HTR-8/SVneo (cell line): Measurements from ENCODE around the gene HOXC6.

ENCODE experiments used
- DNase-seq: peaks from one replicate; pipeline ENCODE4 v3.0.0; 2011; ENCODE audit warnings: low spot score, mixed read lengths; ENCODE audit not compliant: insufficient read length
- FAIRE-seq: peaks from 2 replicates; lab custom pipeline; 2011; peaks lifted over from hg19 to GRCh38; lab: Jason Lieb, UNC

Gene HOXC6

DNA sequence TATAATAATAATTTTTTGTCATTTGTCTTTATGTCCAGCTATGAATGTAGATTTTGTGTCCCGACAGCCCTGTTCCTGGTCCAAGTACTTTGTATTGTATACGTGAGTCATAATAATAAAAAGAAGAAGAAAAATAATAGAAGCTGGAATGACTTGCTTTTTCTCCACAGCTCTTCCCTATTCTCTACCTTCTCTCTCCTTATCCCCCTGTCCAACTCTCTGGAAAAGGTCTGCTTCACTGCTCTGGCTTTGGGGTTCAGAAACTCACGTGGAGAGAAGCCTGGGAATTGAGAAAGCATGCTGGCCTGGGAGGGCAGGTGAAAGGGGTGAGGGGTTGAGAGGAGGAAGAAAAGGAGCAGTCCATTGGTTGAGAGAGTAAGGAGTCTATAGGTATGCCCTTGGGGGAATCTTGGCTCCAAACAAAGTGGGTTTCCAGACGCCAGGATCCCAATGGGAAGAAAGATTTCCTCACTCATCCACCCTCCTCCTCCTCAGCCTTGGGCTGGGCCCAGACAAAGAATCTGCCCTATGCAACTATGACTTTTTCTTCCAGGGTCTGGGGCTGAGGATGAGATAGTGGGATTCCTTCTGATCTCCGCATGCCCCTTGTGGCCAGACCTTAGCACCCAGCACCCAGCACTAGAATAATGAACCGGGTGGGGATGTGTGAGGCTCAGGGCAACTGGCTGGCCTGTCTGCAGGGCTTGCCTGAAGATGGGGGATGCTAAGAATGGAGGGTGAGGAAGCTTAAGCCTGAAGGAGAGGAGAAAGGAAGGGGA is 15.4 kb upstream of the HOXC6 start:
- FAIRE-seq (no peak), DNase-seq (no peak)

DNA sequence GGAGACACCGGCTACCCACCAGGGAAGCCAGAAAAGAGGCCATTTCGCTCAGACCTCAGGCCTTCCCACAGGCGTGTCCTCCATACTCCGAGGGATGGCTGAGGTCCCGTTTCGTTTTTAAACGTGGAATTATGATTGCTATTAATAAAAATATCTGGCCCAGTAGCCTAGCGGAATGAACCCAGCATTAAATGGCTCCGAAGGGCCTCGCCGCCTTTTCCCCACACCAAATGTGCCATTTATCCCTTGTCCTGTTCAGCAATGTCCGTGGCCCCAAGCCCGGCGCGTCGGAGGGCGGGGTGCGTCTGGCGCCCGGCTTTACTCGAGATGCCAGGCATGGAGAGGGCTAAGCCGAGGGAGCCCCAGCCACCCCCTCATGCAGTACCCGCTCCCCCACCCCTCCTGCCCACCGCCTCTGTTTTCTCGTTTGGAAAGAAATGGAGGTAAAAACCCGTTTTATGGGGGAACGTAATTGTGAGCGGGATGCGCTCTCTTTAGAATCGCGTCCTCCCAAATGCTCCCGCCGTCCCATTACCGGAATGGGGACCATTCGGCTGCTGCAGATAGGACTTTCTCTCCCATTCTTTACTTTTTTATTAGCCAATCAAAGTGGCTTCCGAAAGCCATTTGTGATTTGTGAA is 13.7 kb upstream of the HOXC6 start:
- DNase-seq (no peak), FAIRE-seq (no peak)

DNA sequence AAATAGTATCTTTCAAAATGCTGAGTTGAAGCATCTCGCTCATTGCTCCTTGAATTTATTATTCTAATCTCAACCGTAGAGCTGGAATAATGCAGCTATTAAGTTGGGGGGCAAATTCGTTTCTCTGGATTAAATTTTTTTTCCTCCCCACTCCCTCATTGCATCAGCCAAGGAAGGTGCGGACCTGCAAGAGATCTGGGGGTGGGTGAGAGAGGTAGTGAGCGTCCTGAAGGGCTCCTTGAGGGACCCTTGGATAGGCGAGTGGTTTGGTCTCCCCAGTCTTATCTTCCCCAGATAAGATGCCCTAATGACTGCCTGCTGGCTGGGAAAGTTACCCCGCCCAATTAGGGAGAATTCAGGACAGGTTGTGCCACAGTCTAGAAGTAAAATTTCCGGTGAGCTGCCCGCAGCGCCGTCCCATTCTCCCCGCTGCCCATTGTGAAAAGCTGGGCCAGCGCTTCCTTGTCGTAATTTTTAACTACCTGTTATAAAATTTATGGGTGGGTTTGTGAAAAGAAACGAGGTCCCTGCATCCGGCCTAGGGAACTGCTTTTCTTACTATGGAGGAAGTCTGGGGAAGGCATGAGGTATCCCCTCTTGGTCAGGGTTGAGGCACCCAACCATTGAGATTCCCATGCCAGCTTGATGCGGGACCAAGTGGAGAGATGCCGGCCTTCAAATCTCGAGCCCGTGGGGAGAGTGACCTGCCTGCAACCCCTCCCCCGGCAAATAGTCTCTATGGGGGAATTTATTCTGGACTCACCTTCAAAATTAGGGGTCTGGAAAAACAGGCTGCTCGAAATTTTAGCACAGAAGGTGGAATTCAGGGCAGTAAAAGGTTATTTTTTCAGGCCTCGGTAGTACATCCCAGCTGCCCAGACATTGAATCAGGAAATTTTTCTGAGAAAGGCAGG is 13.0 kb upstream of the HOXC6 start:
- FAIRE-seq: no peak
- DNase-seq: no peak

DNA sequence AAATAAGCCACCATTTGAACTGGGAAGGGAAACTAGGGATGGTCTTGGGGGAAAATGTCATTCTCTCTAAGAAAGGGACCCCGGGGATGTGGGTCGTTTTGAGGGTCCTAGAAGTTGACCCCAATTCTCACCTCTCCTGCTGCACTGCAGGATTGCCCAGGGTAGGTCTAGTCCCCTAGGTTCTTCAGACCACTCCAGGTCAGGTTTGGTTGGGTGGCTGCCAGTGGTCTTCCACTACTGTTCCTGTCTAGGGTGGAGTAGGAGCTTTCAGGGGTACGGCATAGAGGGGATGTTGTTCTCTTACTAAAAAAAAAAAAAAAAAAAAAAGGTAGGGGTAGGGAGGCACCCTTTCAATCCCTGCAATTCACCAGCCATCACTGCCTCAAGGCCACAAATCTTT is 12.2 kb upstream of the HOXC6 start:
- FAIRE-seq (no peak), DNase-seq (no peak)

DNA sequence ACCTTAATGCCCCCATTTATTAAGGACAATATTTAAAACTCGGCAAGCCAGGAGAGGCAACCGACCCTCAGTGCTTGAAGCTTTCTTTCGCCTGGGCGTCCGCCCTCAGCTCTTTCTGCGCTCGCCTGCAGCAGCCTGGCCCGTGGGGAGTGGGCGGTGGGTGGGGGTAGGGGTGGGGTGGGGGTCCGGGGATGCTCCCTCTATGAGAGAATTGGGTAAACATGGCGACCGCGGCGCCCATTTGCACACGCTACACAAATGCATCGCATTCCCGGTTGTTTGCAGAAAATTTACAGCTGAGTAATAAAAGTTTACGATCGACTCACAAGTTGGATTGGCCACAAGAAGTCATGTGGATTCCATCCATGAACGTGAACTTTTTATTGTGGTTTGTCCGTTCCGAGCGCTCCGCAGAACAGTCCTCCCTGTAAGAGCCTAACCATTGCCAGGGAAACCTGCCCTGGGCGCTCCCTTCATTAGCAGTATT is 11.7 kb upstream of the HOXC6 start:
- no peak for FAIRE-seq
- DNase-seq: no peak

DNA sequence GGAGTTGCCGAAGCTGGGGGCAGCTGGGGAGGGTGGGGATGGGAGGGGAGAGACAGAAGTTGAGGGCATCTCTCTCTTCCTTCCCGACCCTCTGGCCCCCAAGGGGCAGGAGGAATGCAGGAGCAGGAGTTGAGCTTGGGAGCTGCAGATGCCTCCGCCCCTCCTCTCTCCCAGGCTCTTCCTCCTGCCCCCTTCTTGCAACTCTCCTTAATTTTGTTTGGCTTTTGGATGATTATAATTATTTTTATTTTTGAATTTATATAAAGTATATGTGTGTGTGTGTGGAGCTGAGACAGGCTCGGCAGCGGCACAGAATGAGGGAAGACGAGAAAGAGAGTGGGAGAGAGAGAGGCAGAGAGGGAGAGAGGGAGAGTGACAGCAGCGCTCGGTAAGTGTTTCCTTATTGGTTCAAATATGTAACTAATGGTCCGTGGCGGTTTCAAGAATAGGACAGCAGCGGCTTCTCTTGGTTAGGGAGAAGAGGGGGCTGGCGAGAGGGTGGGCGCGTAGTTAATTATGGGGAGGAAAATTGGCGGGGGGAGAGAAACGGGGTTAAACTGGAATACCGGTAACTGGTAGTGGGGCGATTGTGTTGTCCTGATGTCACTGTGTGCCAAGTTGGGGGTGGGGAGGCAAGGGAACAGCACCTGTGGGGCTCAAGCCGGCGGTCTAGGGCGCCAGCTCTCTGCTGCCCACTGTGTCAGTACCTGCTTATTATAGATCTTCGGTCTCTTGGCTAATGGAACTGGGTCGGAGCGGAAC is 11.0 kb upstream of the HOXC6 start:
- DNase-seq (no peak), FAIRE-seq (no peak)

DNA sequence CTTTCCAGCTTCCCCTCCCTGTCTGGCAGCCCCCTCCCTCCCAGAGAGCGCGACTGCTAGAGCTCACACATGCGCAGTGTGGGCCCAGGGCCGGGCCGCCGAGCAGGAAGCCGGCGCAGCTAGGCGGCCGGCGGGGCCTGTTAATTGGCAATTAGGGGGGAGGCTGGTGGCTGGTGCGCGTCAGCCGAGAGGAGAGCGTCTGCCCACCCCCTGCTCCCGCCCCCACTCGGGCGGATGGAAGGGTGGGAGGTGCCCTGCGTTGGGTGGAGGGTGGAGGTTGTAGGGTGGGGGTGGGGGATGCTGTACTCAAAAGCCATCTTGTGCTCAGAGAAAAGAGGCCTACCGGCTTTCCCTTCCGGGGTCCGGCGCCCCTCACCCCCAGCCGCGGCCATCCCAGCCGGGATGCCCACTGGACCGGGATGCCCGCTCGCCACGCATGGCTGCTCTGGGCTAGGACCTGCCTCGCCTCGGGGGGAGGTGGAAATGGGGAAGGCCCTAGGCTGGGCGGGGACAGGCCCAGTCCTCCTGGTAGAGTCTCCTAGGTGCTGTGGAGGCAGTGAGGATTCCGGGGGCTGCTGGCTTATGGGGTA is 10.3 kb upstream of the HOXC6 start:
- FAIRE-seq: peak; percentile 4

DNA sequence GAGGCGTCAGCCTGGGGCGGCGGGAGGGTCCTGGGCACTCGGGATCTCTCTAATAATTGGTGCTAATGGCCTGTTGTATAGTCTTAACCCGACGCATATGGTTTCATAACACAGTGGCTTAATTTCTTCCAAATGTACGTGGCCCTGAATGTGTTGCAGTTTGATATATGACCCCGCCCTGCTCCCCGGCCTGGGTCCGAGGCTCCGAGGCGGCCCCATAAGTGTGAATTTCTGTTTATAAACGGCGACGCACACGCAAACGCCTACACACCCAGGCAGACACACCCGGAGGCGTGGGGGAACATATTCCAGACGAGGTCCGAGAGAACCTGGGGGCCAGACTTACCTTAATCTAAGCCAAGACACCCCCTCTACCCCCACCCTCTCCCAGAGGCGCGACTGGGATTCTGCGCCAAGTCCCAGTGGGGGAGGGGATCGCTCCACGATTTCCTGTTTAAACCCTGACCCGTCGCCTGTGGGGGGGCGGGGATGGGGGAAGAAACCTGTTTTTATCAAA is 9.7 kb upstream of the HOXC6 start:
- FAIRE-seq: no peak
- DNase-seq: no peak

More for the DNA sequence above, 10.3 kb upstream of the HOXC6 start:
- DNase-seq: peak; percentile 78

DNA sequence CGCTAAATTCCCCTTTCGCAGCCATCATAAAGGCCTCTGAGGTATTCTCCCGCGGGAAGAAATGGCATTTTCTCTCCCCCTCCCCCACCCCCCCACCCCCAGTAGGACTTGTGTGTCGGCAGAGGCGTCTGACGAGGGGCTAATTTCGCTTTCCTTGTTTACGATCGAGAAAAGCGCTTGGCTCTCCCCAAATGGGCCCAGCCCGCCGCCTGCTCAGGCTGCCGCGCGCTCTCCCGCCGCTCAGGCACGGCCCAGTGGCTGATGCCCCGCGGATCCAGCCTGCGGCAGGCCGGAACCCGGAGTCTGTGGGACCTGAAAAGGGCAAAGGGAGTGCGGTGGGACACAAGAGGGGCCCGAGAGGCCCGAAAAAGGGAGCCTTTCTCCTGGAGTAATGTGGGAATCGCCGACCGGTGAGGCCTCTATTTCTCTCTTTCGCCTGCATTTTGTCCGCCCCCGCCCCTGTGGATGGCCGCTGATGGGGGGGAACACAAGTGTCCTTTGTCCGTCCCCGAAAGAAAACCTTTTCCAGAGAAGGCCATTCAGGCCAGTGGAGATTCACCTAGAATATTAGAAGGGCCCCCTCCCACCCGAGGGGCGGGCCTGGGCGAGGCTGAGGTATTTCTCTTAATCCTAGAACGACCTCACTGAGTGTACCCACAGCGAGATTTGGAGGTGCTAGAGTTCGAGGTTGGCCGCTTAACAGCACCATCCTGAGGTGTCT is 9.0 kb upstream of the HOXC6 start:
- DNase-seq: no peak
- no peak for FAIRE-seq

DNA sequence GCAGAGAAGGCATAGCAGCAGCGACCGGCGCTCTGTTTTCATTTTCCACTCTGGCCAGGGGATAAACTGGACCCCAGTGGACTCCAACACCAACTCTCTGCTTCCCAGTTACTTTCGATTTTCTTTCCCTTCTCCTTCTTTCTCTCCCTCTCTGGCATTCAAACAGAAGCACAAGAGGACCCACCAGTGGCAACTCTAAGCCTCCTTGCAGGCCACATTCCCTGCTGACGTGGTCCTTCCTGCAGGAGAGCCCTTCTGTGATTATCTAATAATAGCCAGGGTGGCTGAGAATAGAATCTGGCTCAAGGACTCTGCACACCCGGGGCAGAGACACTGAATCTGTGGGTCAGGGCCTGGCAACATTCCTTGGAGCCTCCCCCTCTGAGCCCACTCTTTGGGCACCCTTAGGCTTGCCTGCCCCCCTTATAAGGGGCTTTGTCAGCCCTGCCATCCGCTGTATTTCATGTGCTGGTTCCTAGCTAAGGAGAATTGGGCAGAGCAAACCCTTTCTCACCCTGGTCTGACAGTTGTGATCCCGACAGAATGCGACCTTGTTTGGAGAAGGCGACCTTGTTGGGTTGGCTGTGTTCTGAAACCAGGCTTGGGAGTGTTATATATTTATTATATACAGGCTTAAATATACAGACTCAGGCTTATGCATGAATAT is 8.2 kb upstream of the HOXC6 start:
- FAIRE-seq: no peak
- DNase-seq: no peak

DNA sequence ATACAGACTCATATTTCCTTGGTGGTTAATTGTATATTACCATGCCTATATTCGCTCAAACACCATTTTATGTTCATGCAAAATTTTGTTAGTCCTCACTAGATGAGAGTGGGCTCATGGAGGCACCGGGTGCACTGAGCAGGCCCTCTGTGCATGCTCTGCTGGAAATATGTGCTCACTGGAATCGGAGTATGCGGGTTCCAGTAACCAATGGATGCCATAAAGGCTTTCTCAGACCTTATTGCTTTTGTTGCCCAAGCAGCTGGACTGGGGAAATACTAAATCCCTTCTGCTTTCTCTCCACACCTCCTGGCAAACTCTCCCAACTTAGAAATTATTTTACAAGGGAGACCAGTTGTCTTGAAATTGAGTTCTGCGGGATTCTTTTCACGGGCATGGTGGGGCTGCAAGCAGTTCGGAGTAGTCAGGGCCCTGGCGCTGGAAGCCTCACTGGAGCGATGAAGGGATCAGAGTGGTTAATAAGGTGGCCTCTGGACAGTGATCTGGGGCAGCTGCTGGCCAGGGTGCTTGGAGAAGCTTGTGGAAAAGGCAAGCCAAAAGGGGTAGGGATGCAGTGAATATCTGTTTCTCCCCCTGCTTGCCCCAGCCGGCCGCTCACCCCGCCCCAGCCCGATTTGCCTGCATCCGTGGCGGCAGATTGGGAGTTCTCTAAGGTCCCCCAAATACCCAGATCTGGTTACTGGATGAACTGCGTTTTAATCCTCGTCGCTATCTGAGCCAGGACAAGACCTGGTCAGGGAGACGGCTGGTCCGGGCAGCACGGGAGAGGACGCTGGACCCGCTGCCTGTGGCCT is 7.4 kb upstream of the HOXC6 start:
- FAIRE-seq: no peak

DNA sequence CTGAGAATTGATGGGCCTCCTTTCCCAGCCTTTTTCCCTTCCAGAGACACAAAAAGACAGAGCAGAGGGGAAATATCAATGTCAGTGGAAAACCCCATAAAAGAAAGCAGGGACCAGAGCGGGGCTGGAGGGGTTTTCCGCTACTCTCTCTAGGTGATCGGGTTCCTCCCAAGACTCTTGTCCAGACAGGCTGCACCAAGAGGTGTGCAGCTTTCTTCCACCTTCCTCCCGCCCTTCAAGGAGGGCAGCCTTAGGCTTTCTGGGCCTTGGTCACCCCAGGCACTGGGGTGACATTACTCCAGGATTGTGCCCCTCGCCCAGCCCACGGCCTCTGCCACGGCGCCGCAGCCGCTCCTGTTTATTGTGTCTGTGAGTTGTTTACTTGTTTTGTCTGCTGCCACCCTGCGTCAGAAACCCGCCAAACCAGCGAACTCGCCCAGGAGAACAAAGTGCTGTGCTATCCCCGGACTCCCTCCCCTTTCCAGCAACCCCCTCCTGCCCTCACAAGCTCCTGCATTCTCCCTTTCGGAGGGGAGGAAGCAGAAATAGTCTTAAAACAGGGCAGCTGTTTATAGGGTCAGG is 6.7 kb upstream of the HOXC6 start:
- no peak for FAIRE-seq

More for the DNA sequence above, 7.4 kb upstream of the HOXC6 start:
- DNase-seq: no peak

DNA sequence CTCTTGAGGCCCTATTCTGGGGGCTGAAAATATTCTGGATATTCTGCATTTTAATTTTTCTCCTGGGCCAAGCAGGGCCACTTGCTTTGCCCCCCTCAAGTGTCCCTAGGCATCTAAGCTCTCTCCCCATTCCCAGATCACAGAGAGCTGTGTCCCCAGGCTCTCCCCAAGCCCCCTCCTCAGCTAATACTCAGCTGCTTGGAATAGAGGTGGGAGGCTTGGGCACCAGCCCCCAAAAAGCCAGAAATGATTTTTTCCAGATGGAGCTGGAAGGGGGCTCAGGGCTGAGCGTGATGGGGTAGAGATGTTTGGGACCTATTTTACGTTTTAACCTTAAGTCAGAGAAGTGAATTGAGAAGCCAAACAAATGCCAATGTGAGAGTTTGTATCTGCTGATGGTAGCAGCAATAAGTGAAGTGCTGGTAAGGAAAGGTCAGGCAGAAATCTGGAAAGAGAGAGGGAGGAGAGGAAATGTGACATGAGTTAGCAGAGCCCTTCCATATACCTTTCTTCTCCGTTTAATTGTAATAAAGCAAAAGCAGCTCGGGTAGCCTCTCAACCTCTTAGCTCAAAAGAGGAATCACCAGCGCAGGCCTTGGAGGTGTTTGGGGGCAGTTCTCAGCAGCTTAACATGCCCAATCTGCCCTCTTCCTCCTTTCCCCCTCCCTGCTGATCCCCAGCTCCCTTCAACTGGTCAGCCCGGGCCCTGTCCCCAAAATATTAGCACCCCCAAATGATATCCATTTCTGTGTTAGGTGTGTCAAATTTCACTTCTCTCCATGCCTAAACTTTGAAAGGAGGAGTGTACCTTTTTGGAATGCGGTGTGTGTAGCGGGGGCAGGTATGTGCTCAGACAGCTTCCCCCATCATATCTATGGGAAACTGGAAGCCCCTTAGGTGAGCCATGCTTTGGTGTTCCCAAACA is 5.0 kb upstream of the HOXC6 start:
- DNase-seq (no peak), FAIRE-seq (no peak)

More for the DNA sequence above, 6.7 kb upstream of the HOXC6 start:
- no peak for DNase-seq

DNA sequence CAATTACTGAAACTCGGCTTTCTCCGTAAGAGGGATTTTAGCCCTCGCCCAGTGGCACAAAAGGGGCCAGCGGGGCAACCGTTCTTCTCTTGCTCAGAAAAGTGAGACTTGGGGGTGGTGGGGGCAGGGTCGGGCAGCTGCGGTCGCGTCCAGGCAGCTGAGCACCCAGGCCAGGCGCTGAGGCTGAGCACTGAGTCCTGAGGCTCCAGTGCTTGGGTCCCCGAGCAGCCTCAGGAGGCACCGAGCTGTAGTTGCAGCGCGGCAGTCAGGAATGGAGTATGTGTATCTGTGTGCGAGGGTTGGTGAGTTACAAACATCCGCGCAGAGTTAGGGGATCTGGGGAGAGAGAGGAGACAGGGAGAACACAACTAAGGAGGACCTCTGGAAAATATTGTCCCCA is 4.1 kb upstream of the HOXC6 start:
- DNase-seq: no peak
- no peak for FAIRE-seq

DNA sequence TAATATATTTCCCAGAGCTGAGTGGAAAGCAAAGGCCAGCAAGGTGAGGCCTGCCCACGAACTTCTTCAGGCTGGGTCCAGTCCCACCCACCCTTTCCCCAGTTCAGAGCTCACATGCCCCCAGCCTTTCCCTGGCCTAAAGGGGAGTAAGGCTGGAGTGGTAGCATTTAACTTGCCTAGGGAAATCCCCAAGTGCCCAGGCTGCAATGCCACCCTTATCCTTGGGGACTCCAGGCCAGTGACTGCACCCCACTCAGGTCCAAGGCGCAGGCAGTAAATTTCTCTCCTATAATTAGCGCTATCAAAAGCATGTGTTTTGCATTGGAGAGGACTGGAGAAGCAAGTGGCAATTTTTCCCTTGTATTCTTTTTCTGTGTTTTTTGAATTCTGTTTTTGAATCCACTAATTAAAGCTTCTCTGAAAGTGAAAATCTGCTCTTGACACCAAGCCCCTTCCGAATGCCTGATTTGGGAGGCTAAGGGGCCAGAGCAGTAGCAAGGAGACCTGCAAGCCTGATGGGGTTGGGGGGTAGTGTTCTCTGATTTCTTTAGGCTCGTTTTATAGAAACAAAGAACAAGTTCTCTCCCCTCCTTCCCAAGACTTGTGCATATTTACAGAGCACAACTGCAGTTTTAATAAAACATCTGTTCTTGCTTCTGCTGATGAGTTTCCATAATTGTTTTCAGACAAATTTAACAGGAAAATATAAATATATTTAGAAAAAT is 3.5 kb upstream of the HOXC6 start:
- no peak for FAIRE-seq

More for the DNA sequence above, 3.5 kb upstream of the HOXC6 start:
- no peak for DNase-seq
